ENCODE data around the gene TMEM267. TPM values are rescaled to one million over a fixed set of nuclear protein-coding genes. Genes with fewer than 3 reads are reported as not detected.

Gene TMEM267
- total and polyA plus RNA-seq, 2 of the 4 experiments (the other 2 are of a cell fraction): 9.2 to 12.0 TPM

GRCh38 chr5:43467100-43467499 is 16.6 kb downstream of the TMEM267 start:
- POLR2A ChIA-PET (ENCODE audit: unreplicated experiment): no interaction called here
- no peak for ATAC-seq (ENCODE audit: low read depth)
- dilution Hi-C loops (cut with HindIII; ENCODE audit: low sequenced_read_pairs, unreplicated experiment): no loop called here

More at GRCh38 chr5:43467100-43467499, 16.6 kb downstream of the TMEM267 start:
- no peak overlapping the region for H3K9ac ChIP-seq (ENCODE audit: low read depth, low read length)
- H3K4me1 ChIP-seq (ENCODE audit: control insufficient read depth, insufficient read depth, low read length): no peaks in the 10 kb centered on the region
- no peak overlapping the region for H2BK120ac ChIP-seq (ENCODE audit: low read depth, low read length)
- in situ Hi-C loops (cut with MboI; ENCODE audit: low sequenced_read_pairs): no loop called here
- no peak overlapping the region for H3K18ac ChIP-seq (ENCODE audit: low read depth, low read length)
- DNase-seq: no peak
- H3K23ac ChIP-seq (ENCODE audit: low read depth, low read length): no peak overlapping the region
- H3K4me3 ChIP-seq (ENCODE audit: insufficient read depth, low read depth, low read length): no peak overlapping the region
- no peak overlapping the region for H2AK9ac ChIP-seq (replicated peaks; ENCODE audit: low read depth, low read length, poor library complexity)
- no peak overlapping the region for H4K5ac ChIP-seq (ENCODE audit: low read depth, low read length)
- H3K36me3 ChIP-seq (ENCODE audit: control insufficient read depth, insufficient read depth, low read length): peaks cover 2% of the 10 kb centered on the region; the same call in 1 of the 2 replicates
- no peaks in the 10 kb centered on the region for H4K20me1 ChIP-seq (ENCODE audit: insufficient read depth, low read length)
- no peak overlapping the region for H3K4me2 ChIP-seq (ENCODE audit: low read depth, low read length)
- H4K91ac ChIP-seq (ENCODE audit: insufficient read depth, low read depth, low read length): no peak overlapping the region
- no TSS peak for BruUV-seq (replicated peaks)
- peaks cover 4 to 7% of the 10 kb centered on the region in 2 experiments; a peak in 1 of 4 replicates for H3K79me1 ChIP-seq (ENCODE audit: low read depth in 1 of 2, low read length in 2 of 2)
- H3K4ac ChIP-seq (ENCODE audit: low read depth, low read length): no peak overlapping the region
- intact Hi-C loops (cut with micrococcal nuclease): no loop called here
- H3K27ac ChIP-seq (ENCODE audit: insufficient read depth, low read length): no peak overlapping the region
- H2AK5ac ChIP-seq (ENCODE audit: low read depth, low read length): no peak overlapping the region
- no peak overlapping the region for H2AFZ ChIP-seq (replicated peaks; ENCODE audit: low read length, poor library complexity)
- CTCF ChIA-PET: no interaction called here
- no peak overlapping the region for H3K56ac ChIP-seq (ENCODE audit: extremely low read depth, insufficient read depth, low read length)
- H2BK20ac ChIP-seq (ENCODE audit: low read depth, low read length): no peak overlapping the region
- H3K14ac ChIP-seq (replicated peaks; ENCODE audit: low read depth, low read length): no peak overlapping the region
- peaks cover 3% of the 10 kb centered on the region for H3K9me3 ChIP-seq (ENCODE audit: control insufficient read depth, insufficient read depth, low read length)
- no peak for TF ChIP-seq ELK1 (IDR thresholded peaks at IDR 0.05; ENCODE audit: borderline replicate concordance, low read depth, low read length)
- TF ChIP-seq FOS (IDR thresholded peaks at IDR 0.05; ENCODE audit: low read depth, low read length): no peak
- no peak for TF ChIP-seq CTCF (conservative IDR thresholded peaks at IDR 0.05; ENCODE audit: low read depth, low read length)
- TF ChIP-seq MXI1 (IDR thresholded peaks at IDR 0.05; ENCODE audit: borderline replicate concordance, low read depth, low read length): no peak
- no peak for TF ChIP-seq POLR2A (IDR thresholded peaks at IDR 0.05; ENCODE audit: low read depth, low read length)
- no peak for TF ChIP-seq CHD1 (IDR thresholded peaks at IDR 0.05; ENCODE audit: low read depth, low read length)
- TF ChIP-seq NFE2L2 (IDR thresholded peaks at IDR 0.05; ENCODE audit: low read depth, low read length): no peak
- no peak for TF ChIP-seq RFX5 (IDR thresholded peaks at IDR 0.05; ENCODE audit: low read depth, low read length)
- TF ChIP-seq MAFK (IDR thresholded peaks at IDR 0.05; ENCODE audit: low read depth, low read length): no peak
- TF ChIP-seq USF2 (IDR thresholded peaks at IDR 0.05; ENCODE audit: low read depth, low read length): no peak
- no peak for TF ChIP-seq MAZ (IDR thresholded peaks at IDR 0.05; ENCODE audit: borderline replicate concordance, low read depth, low read length)
- TF ChIP-seq RAD21 (IDR thresholded peaks at IDR 0.05; ENCODE audit: low read length): no peak
- no peak for TF ChIP-seq RCOR1 (IDR thresholded peaks at IDR 0.05; ENCODE audit: insufficient replicate concordance, low read length)
- no peak for TF ChIP-seq BHLHE40 (IDR thresholded peaks at IDR 0.05; ENCODE audit: low read depth, low read length)
- H4K8ac ChIP-seq (ENCODE audit: low read depth in 2 of 2, low read length in 2 of 2): no peak overlapping the region
- H3K9me1 ChIP-seq (ENCODE audit: insufficient read depth, low read length): no peaks in the 10 kb centered on the region
- no peaks in the 10 kb centered on the region for H3K27me3 ChIP-seq (ENCODE audit: control insufficient read depth, insufficient read depth, low read length)
- no peak overlapping the region for H2BK5ac ChIP-seq (ENCODE audit: low read depth, low read length, poor library complexity, severe bottlenecking)
- no peak overlapping the region for H2BK15ac ChIP-seq (ENCODE audit: low read depth, low read length)

Data from IMR-90 (cell line).